ENCODE data around the gene TSC2.
"Not testable (repeated sequence)": the region's sequence is repeated elsewhere in the genome, so short reads cannot be mapped to it uniquely, and the experiment has no call there.

DNA sequence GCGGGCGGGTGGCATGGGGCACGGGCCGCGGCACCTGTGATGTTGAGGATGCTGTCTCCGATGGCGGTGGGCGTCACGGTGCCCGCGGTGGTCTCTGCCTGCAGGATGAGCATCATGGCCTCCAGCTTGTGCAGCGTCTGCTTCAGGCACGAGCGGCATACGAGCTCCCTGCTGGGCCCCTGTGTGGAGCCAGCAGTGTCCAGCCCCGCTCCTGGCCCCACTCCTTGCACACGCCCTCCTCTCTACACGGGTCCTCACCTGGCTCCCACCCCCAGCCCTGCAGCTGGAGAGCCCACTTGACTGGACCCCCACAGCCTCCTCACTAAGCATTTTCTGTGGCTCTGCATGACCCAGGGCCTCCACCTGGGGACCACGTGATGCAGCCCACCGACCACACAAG lies 56.7 kb downstream of the TSC2 start:
- not testable (repeated sequence) for TF ChIP-seq JUN (CRISPR knock-in tag; IDR thresholded peaks at IDR 0.05); KAT7 (CRISPR knock-in tag; IDR thresholded peaks at IDR 0.05; ENCODE audit: borderline replicate concordance); MYBL2 (CRISPR knock-in tag; IDR thresholded peaks at IDR 0.05); CREM (CRISPR knock-in tag; IDR thresholded peaks at IDR 0.05); CREB1 (CRISPR knock-in tag; IDR thresholded peaks at IDR 0.05); ELF4 (CRISPR knock-in tag; IDR thresholded peaks at IDR 0.05; ENCODE audit: low read depth); ZNF232 (CRISPR knock-in tag; IDR thresholded peaks at IDR 0.05); NFE2L1 (CRISPR knock-in tag; IDR thresholded peaks at IDR 0.05)
- TF ChIP-seq, protein P1, sequence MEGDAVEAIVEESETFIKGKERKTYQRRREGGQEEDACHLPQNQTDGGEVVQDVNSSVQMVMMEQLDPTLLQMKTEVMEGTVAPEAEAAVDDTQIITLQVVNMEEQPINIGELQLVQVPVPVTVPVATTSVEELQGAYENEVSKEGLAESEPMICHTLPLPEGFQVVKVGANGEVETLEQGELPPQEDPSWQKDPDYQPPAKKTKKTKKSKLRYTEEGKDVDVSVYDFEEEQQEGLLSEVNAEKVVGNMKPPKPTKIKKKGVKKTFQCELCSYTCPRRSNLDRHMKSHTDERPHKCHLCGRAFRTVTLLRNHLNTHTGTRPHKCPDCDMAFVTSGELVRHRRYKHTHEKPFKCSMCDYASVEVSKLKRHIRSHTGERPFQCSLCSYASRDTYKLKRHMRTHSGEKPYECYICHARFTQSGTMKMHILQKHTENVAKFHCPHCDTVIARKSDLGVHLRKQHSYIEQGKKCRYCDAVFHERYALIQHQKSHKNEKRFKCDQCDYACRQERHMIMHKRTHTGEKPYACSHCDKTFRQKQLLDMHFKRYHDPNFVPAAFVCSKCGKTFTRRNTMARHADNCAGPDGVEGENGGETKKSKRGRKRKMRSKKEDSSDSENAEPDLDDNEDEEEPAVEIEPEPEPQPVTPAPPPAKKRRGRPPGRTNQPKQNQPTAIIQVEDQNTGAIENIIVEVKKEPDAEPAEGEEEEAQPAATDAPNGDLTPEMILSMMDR (IDR thresholded peaks at IDR 0.05): not testable (repeated sequence)
- TF ChIP-seq, protein P2, sequence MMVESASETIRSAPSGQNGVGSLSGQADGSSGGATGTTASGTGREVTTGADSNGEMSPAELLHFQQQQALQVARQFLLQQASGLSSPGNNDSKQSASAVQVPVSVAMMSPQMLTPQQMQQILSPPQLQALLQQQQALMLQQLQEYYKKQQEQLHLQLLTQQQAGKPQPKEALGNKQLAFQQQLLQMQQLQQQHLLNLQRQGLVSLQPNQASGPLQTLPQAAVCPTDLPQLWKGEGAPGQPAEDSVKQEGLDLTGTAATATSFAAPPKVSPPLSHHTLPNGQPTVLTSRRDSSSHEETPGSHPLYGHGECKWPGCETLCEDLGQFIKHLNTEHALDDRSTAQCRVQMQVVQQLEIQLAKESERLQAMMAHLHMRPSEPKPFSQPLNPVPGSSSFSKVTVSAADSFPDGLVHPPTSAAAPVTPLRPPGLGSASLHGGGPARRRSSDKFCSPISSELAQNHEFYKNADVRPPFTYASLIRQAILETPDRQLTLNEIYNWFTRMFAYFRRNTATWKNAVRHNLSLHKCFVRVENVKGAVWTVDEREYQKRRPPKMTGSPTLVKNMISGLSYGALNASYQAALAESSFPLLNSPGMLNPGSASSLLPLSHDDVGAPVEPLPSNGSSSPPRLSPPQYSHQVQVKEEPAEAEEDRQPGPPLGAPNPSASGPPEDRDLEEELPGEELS (CRISPR knock-in tag; IDR thresholded peaks at IDR 0.05): not testable (repeated sequence)
- TF ChIP-seq, protein P3, sequence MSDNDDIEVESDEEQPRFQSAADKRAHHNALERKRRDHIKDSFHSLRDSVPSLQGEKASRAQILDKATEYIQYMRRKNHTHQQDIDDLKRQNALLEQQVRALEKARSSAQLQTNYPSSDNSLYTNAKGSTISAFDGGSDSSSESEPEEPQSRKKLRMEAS (CRISPR knock-in tag; IDR thresholded peaks at IDR 0.05): not testable (repeated sequence)
- TF ChIP-seq, protein P4, sequence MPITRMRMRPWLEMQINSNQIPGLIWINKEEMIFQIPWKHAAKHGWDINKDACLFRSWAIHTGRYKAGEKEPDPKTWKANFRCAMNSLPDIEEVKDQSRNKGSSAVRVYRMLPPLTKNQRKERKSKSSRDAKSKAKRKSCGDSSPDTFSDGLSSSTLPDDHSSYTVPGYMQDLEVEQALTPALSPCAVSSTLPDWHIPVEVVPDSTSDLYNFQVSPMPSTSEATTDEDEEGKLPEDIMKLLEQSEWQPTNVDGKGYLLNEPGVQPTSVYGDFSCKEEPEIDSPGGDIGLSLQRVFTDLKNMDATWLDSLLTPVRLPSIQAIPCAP (CRISPR knock-in tag; IDR thresholded peaks at IDR 0.05): not testable (repeated sequence)
